GM20431 (cell line): ENCODE results near the gene INPP5D.

Experiments
- in situ Hi-C: fragments of 300-500 bp; cut with MseI, MboI; formaldehyde crosslinking; loops from one replicate; pipeline ENCODE4 v1.15.0; 2020; ENCODE audit warnings: low sequenced_read_pairs; ENCODE audit not compliant: unreplicated experiment

Gene INPP5D

DNA sequence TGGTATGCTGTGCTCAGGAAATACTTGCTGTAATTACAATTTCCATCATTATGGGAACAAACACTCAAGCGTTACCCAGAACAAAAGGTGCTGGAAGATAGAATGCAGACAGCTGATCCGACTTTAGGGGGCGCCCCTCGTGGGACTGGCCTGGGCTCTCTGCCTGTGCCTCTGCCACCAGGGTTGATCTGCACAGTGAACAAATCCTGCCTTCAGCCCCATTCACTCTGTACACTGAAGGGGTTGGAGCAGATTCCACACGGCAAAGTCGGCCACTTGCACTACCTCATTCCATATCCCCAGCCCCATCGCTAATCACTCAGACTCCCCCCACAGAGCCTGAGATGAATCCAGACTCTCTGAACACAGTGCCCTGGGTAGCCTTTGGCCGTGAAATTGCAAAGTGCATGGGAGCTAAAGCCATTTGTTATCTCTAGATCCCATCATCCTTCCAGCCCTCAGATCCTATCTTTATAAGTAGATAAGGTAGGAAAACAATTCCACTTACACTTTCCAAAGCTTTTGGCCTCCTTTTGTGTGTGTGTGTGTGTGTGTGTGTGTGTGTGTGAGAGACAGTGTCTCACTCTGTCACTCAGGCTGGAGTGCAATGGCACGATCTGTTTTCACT, 69.3 kb downstream of the INPP5D start:
- in situ Hi-C loops: no loop called here

DNA sequence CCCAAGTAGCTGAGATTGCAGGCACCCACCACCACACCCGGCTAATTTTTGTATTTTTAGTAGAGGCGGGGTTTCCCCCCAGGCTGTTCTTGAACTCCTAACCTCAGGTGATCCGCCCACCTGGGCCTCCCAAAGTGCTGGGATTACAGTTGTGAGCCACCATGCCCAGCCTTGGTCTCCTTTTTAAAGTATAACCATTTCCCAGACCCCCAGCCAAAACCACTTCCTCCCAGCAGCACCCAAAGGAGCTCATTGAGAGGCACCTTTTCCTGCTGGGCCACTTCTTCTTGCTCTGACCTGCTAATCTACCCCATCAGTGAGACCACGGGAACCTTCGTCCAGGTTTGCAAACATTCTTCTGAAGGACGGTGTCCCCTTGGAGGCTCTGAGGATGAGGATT, 69.9 kb downstream of the INPP5D start:
- in situ Hi-C loops: no loop called here

DNA sequence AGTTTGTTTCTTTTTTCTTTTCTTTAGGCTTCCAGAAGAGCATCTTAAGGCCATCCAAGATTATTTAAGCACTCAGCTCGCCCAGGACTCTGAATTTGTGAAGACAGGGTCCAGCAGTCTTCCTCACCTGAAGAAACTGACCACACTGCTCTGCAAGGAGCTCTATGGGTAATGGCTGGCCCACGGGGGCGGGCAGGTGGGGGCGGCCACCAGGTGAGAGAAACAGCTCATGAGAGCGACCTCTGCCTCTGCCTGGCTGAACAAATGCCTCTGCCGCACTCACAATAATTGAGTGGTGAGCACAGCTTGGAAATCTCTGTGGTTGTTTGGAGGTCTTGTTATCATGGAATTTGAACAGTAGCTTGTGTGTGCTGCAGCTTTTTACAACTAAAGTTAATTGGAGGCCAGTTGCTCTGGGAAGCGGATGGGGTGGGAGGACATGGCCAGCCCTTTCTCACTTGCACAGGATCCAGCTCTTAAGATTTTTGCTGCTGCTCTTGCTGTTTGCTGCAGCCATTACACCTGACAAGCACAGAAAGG, 70.4 kb downstream of the INPP5D start:
- in situ Hi-C loops: no loop called here

DNA sequence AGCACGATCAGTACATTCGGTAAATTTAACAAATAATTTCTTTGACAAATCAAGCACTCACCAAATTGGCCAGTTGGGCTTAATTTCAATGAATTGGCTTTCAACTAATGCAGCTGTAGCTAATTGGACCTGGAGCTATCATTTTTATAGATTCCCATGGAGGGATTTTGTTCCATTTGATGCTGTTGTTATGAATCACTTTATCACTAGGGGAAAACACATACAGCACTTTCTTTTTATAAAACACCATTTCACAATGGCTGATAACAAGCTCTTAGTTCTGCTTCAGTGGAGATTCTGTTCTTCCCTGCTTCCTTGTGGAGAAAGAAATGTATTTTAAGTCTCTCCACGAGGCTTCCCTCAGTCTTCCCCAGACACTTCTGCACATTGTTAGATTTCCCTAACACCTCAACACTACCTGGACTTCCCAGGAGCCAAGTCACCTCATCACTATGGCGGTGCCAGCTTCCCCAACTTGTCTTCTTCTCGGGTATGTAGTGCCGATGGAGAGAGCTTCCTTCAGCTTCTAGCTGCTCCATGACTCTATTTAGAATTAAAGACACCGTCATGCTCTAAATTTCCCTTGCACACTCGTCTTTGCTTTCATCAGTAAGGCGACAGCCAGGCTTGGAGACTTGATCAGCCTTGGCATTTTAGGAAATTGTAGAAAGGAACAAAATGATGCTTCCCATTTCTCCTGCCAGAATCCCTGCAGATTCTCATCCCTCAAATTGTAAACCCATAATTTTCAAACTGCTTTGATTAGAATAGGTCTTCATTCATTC, 72.0 kb downstream of the INPP5D start:
- in situ Hi-C loops: no loop called here

DNA sequence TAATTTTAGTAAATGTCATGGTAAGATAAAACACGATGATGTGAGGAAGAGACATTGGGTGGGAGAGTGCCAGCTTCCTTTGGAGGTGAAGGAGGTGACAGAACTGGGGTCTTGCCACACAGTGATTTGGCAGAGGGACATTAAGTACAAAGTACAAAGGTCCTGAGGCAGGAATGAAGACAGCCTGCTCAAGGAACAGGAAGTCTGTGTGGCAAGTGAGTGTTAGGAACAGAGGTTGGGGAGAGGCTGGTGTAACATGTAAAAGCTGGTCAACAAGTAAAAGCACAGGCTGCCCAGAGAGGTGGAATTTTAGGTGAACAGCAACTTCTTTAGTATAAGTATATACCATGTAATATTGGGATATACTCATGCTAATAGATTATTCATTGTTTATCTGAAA, 73.1 kb downstream of the INPP5D start:
- in situ Hi-C loops: no loop called here

DNA sequence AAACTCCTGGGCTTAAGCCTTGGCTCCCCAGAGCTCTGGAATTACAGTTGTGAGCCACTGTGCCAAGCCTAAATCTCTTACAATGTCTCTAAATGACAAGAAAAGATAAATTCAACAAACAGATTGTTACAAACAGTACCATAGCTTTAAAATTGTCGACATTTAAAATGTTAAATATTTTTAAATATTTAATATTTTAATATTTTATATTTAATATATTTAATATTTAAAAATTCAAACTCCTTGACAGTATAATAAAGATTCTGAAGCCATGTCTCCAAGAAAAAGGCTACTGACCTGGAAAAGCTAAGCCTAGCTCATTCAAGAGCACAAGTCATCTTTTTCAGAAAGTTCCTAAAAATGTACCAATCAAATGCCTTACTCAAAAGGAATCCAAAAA, 75.3 kb downstream of the INPP5D start:
- in situ Hi-C loops: no loop called here

DNA sequence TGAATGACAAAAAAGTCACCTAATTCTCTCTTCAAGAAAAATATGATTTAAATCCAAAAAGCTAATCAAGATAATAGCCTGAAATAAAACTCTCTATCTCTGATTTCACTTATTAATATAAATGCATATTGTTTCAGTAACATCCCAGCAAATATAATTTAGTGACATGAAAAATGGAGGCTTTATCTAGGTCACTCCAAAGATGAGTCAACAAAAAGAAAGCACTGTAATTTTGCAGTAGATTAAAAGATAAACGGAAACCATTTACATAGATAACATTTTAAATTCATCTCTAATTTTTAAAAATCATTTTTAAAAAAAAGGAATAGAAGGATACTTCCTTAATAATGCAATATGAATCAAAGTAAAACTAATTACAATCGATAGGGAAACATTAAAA, 76.9 kb downstream of the INPP5D start:
- in situ Hi-C loops: no loop called here

DNA sequence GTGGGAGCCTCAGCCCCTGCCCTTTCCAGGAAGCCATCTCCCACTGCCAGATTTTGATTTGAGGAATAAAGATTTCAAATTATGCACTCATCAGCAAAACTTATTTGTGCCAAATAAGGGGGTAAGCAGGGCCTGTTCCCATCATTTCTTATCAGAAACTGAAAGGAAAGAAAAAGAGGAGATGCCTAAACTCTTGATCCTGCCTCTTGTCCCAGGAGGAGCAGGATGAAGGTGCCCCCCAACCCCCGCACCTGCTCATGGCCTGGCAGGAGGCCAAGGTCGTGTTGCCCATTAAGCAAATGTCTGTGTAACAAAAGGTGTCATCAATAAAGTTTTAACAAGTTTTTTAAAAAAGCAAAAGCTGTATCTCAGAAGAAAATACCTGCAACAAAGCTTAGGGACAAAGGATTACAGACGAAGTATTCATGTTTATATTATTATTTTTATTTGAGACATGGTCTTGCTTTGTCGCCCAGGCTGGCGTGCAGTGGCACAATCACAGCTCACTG, 80.0 kb downstream of the INPP5D start:
- in situ Hi-C loops: no loop called here

DNA sequence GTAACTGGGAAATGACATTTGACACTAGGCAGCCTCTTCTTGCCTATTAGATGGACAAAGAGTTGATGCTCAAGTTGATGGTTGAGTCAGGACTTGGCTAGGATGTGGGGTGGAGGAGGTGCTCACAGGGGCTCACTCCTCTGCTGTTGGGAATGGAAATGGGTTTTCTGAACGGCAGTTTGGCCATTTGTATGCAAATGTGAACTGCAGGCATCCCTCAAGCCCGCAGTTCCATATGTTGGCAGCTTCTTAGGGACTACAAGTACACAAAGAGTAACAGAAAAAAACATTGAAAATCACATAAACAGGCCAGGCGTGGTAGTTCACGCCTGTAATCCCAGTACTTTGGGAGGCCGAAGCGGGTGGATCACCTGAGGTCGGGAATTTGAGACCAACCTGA, 80.8 kb downstream of the INPP5D start:
- in situ Hi-C loops: no loop called here

DNA sequence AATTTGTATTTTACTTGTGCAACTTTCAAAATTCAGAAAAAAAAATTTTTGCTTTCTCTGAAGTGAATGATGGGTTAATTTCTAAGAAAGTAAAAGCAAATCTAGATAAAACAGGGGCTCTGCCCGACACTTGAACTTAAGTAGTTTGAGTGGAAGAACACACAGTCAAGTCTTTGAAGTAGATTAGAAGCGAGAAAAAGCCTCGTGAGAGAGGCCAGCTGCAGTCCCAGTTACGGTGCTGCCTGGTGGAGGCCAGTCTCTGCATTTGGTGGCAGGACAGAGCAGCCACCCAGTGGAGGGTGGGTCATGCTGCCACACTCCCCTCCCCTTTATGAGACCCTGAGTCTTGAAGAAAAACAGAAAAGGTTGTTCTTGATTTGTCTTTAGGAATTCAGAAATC, 81.8 kb downstream of the INPP5D start:
- in situ Hi-C loops: no loop called here

DNA sequence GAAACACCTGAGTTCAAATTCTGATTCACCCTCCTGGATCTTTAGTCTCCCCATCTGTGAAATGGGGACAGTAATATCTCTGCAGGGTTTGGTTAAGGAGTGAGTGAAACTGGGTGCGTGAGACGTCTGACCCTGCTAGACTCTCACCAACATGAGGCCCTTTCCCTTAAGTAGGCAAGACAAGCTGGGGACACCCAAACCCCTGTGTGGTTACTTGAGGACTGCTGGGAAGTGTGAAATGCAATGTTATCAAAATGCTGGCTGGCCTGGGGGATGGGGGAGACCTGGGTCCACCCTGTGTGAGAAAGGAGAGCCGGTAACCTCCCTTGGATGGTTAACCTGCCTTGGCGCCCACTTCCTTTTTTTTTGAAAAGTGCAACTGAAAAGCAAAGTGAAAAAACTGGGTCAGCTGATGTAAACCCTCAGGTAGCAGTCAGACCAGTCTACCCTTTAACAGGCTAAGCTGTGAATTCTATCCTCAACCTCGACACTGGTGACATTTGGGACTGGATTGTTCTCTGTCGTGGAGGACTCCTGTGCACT, 82.3 kb downstream of the INPP5D start:
- in situ Hi-C loops: no loop called here

DNA sequence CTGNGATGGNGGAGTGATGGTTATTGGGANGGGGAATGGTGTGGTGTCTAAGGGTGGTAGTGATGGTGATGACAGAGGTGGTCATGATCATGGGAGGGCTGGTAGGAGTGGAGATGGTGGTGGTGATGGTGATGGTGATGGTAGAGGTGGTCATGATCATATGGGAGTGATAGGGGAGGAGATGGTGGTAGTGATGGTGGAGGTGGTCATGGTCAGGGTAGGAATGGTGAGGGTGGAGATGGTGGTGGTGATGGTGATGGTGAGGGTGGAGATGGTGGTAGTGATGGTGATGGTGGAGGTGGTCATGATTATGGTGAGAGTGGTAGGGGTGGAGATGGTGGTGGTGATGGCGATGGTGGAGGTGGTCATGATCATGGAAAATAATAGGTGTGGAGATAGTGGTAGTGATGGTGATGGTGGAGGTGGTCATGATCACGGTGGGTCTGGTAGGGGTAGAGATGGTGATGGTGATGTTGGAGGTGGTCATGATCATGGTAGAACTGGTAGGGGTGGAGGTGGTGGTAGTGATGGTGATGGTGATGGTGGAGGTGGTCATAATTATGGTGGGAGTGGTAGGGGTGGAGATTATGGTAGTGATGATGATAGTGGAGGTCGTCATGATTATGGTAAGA, 83.7 kb downstream of the INPP5D start:
- in situ Hi-C loops: no loop called here

DNA sequence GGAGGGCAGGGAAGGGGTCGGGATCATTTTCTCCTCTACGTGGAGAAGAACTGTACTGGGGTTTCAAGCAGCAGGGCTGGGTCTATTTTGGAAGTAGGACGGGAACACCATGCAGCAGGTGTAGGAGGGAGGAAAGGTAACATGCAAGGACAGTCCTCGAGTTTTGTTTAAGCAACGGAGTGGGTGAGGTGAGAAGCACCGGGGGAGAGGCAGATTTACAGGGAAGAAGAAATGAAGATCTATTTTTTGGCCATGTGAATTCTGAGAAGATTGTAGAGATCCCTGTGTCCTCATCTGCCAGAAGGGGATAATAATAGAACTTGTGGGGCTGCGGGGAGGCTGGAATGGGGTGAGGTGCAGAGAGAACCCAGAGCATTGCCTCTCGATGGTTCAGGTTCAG, 85.6 kb downstream of the INPP5D start:
- in situ Hi-C loops: no loop called here

DNA sequence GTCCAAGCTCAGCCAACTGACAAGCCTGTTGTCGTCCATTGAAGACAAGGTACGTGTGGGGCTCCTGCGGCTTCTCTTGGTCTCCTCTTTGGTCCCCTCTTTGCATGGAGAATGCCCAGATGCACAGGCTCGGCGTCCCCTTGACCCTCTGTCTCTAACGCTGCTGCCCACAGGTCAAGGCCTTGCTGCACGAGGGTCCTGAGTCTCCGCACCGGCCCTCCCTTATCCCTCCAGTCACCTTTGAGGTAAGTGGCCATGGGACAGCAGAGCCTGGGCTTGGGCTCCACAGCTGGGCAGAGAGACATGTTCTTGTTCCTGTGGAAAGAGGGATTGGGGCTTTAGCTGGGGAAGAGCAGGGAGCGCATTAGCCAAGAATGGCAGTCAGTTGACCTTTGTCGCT, 86.1 kb downstream of the INPP5D start:
- in situ Hi-C loops: no loop called here

DNA sequence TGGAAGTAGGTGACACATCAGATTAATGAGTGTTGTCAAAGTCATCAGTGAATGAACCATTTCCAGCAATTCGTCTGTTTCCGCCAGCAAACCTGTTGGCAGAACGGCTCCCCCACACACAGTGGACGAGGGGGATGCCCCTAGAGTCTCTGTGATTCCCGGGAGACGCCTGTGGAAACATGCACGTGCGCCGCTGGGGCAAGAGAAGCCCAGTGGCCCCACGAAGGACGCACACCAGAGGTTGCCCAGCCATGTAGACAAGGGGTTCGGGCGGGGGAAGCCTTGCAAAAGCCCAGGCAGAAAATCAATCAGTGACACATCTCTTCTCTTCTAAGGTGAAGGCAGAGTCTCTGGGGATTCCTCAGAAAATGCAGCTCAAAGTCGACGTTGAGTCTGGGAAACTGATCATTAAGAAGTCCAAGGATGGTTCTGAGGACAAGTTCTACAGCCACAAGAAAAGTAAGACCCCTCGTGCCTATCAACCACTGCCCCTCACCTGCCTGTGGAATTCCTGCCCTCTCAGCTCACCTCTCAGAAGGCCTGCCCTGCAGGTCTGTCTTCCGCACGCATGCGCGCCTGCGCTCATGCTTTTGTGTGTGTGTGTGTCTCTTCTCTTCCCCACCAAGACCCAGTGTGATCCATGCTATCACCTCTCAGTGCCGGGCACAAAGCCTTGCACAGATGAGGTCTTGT, 87.1 kb downstream of the INPP5D start:
- in situ Hi-C loops: no loop called here

DNA sequence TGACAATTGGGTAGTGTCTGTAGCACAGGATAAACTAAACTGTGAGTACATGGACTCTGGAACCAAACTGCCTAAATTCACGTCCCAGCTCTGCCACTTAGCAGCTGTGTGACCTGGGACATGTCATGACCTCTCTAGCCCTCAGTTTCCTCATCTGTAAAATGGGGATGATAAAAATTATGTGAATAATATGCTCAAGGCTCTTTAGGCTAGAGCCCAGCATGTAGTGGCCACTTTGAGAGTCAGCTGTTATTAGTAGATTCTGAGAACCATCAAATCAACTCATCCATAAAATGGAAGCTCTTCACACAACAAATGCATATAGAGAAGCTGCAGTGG, 87.7 kb downstream of the INPP5D start:
- in situ Hi-C loops: no loop called here

DNA sequence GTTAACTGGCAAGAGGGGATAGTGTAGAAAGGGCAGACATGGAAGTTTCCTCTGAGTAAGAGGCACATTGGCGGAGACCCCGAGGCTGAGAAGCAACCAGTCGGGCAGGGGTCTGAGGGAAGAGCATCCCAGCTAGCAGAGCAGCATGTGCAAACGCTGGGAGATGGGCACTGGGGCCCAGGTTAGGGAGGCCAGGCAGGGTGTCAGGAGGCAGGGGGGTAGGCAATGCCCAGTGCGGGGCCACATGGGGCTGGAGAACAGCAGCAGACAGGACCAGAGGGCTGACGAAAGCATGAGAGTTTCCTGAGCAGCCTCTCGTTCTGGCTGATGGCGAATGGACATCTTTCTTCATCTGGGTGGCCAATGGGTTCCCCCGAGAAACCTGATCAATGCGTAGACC, 88.2 kb downstream of the INPP5D start:
- in situ Hi-C loops: no loop called here

DNA sequence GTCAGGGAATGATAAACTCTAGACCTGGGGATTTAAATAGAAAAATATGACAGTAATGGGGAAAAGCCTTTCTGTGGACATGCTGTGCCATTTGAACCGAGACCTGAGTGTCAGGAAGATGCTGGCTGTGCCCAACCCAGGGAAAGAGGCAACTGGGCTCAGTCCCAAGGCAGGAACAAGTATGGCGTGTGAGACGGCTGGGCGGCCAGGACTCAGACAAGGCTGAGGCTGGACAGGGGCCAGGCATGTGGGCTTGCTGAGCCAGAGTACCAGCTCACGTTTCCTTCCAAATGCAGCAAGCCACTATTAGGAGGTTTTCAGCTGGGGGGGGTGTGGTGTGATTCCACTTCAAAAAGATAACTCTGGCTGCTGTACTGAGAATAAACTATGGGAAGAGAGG, 92.4 kb downstream of the INPP5D start:
- in situ Hi-C loops: no loop called here

DNA sequence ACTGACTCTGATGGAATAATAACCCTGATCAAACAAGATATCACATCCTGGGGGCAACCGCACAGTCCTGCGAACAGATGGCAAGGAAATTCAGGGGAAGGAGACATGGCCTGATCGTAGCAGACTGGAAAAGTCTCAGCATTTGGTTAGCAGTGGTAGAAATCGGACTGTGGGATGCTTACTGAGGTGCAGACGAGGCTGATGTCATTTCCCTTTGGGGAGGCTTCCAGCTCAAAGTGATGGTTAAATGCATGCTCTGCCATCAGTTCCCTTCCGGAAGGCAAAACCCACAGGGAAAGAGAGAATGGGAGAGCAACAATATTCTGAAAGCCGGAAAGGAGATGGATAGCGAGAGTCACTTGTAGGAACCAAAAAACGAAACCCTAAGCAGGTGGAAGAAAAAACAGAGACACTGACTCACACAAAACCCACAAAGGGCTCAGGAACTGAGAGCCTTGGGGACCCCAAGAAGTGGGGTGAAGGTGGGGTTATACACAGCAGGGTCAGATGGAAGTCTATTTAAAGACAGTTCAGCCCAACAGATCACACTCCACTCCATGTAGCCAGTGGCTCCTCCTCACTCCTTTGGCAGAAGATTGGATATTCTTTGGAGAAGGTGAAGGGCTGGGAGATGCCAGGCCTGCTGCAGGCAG, 93.1 kb downstream of the INPP5D start:
- in situ Hi-C loops: no loop called here

DNA sequence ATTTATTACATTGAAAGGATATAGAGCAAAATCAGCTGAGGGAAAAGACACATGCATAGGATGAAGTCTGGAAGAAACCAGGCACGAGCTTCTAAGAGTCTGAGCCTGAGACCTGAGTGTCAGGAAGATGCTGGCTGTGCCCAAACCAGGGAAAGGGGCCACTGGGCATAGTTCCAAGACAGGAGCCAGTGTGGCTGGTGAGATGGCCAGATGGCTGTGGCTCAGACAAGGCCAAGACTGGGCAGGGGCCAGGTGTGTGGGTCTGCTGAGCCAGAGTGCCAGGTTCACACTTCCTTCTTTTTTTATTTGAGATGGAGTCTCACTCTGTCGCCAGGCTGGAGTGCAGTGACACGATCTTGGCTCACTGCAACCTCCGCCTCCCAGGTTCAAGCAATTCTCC, 95.9 kb downstream of the INPP5D start:
- in situ Hi-C loops: no loop called here
